GM12873 (cell line): ENCODE results near the gene GALNT17.

Experiments used
- CTCF ChIP-seq: IDR thresholded peaks from 2 replicates; pipeline ENCODE4 v1.5.1; 2012; ENCODE audit warnings: low read depth, mild to moderate bottlenecking, moderate library complexity, low read length, control low read depth; ENCODE audit not compliant: insufficient read depth; ENCODE audit errors: missing control alignments

Gene GALNT17

GRCh38 chr7:71364551-71364950 is 232.6 kb downstream of the GALNT17 start:
- no peak for TF ChIP-seq CTCF

GRCh38 chr7:71372991-71373390 is 241.0 kb downstream of the GALNT17 start:
- no peak for TF ChIP-seq CTCF

GRCh38 chr7:71377062-71377461 is 245.1 kb downstream of the GALNT17 start:
- TF ChIP-seq CTCF: no peak

- TF ChIP-seq CTCF: no peak
Observed at GRCh38 chr7:71377469-71377868, 245.5 kb downstream of the GALNT17 start.

GRCh38 chr7:71384094-71384493 is 252.2 kb downstream of the GALNT17 start:
- TF ChIP-seq CTCF: no peak

- TF ChIP-seq CTCF: no peak
Observed at GRCh38 chr7:71385330-71385729, 253.4 kb downstream of the GALNT17 start.

- no peak for TF ChIP-seq CTCF
Observed at GRCh38 chr7:71386152-71386785, 254.3 kb downstream of the GALNT17 start.
